SU-DHL-6 (cell line): ENCODE results near the gene CUX1.

ENCODE experiments used
- CTCF ChIP-seq: fragments of 200-600 bp; sonication (generic); IDR thresholded peaks from one replicate; pipeline ENCODE4 v1.5.1; 2017; ENCODE audit warnings: antibody characterized with exemption, mild to moderate bottlenecking, low read length, moderate library complexity; ENCODE audit not compliant: insufficient read depth, poor library complexity, severe bottlenecking
- EZH2phosphoT487 ChIP-seq: fragments of 200-600 bp; sonication (generic), shearing (Covaris generic); conservative IDR thresholded peaks from 2 replicates; pipeline ENCODE4 v1.6.1; 2018; ENCODE audit warnings: mild to moderate bottlenecking, antibody characterized with exemption, low read length, moderate library complexity, mixed read lengths

GRCh38 chr7:101995121-101995520 is 177.7 kb downstream of the CUX1 start:
- TF ChIP-seq CTCF = no peak
- TF ChIP-seq EZH2phosphoT487 = no peak
